SK-N-SH (cell line): ENCODE measurements around the gene ZPBP. TPM values are rescaled to one million over a fixed set of nuclear protein-coding genes. Genes with fewer than 3 reads are reported as not detected.

ENCODE experiments used
- CTCF ChIA-PET: fragments of 300-600, 350-600 bp; formaldehyde crosslinking; extraction: SDS; loops from one replicate; lab custom pipeline; 2021; lab: Yijun Ruan, JAX
- POLR2A ChIA-PET: fragments of 350-600 bp; sonication (Branson Sonifier 250); formaldehyde crosslinking; extraction: SDS; loops from one replicate; lab custom pipeline; 2020; ENCODE audit warnings: antibody characterized with exemption, inconsistent platforms; lab: Yijun Ruan, JAX
- DNase-seq: peaks from one replicate; pipeline ENCODE4 v3.0.0; 2012
- H2AFZ ChIP-seq: fragments of 200-600 bp; sonication (generic); 2 replicates; pipeline ENCODE4 v1.8.1; 2016; ENCODE audit warnings: antibody characterized with exemption, mild to moderate bottlenecking, low read depth
- H3F3A ChIP-seq: fragments of 200-600 bp; sonication (generic); replicated peaks from 2 replicates; pipeline ENCODE3; 2016; ENCODE audit warnings: antibody characterized with exemption, mild to moderate bottlenecking; ENCODE audit not compliant: insufficient read depth
- H3K27ac ChIP-seq, 2 experiments: fragments of 200-500 bp in 1 of 2; fragments of 200-600 bp in 1 of 2; sonication (Bioruptor generic) in 1 of 2; sonication (generic), shearing (Covaris generic) in 1 of 2; 2 replicates each; pipeline versions ENCODE4 v1.5.1 to v1.6.1; 2014 to 2016; ENCODE audit warnings: low read depth in 2 of 2, inconsistent platforms in 1 of 2, low read length in 1 of 2, mild to moderate bottlenecking in 1 of 2, mixed read lengths in 1 of 2
- H3K27me3 ChIP-seq: fragments of 200-600 bp; sonication (generic), shearing (Covaris generic); 2 replicates; pipeline ENCODE4 v1.6.1; 2016; ENCODE audit warnings: mixed run types; ENCODE audit not compliant: insufficient read depth
- H3K36me3 ChIP-seq, 2 experiments: fragments of 200-500 bp in 1 of 2; fragments of 200-600 bp in 1 of 2; sonication (Bioruptor generic) in 1 of 2; sonication (generic) in 1 of 2; replicated peaks in 1 of 2; 2 replicates each; pipeline versions ENCODE3 to v1.5.1; 2014 to 2016; ENCODE audit warnings: low read length in 1 of 2, mild to moderate bottlenecking in 1 of 2; ENCODE audit not compliant: insufficient read depth in 2 of 2, control insufficient read depth in 1 of 2
- H3K4me1 ChIP-seq, 2 experiments: fragments of 200-500 bp in 1 of 2; fragments of 200-600 bp in 1 of 2; sonication (Bioruptor generic) in 1 of 2; sonication (generic), shearing (Covaris generic) in 1 of 2; 2 replicates each; pipeline versions ENCODE4 v1.5.1 to v1.6.1; 2014 to 2016; ENCODE audit warnings: low read depth in 1 of 2, low read length in 1 of 2, mixed run types in 1 of 2; ENCODE audit not compliant: insufficient read depth in 2 of 2, control insufficient read depth in 1 of 2
- H3K4me2 ChIP-seq: fragments of 200-600 bp; sonication (generic), shearing (Covaris generic); 2 replicates; pipeline ENCODE4 v1.6.1; 2017; ENCODE audit warnings: mixed run types
- H3K4me3 ChIP-seq, 2 experiments: fragments of 200-500 bp in 1 of 2; fragments of 200-600 bp in 1 of 2; sonication (Bioruptor generic) in 1 of 2; sonication (generic), shearing (Covaris generic) in 1 of 2; 2 replicates each; pipeline versions ENCODE4 v1.5.1 to v1.8.1; 2014 to 2016; ENCODE audit warnings: low read depth in 2 of 2, inconsistent platforms in 1 of 2, low read length in 1 of 2, mild to moderate bottlenecking in 1 of 2, mixed read lengths in 1 of 2, moderate library complexity in 1 of 2
- H3K79me2 ChIP-seq: fragments of 200-600 bp; sonication (generic); 2 replicates; pipeline ENCODE4 v1.8.1; 2017; ENCODE audit warnings: mild to moderate bottlenecking; ENCODE audit not compliant: insufficient read depth
- H3K9ac ChIP-seq: fragments of 200-600 bp; sonication (generic); 2 replicates; pipeline ENCODE4 v1.6.1; 2017; ENCODE audit warnings: mixed run types
- H3K9me2 ChIP-seq: fragments of 200-600 bp; sonication (generic); 2 replicates; pipeline ENCODE4 v1.6.1; 2017; ENCODE audit warnings: mixed run types
- H3K9me3 ChIP-seq: fragments of 200-600 bp; sonication (generic); 2 replicates; pipeline ENCODE4 v1.6.1; 2017; ENCODE audit warnings: mixed run types, mild to moderate bottlenecking, moderate library complexity
- H4K20me1 ChIP-seq: fragments of 200-600 bp; sonication (generic); 2 replicates; pipeline ENCODE4 v1.6.1; 2017; ENCODE audit warnings: mild to moderate bottlenecking, mixed run types; ENCODE audit not compliant: insufficient read depth
- CHD2 ChIP-seq: fragments of 150-350 bp; IDR thresholded peaks from 2 replicates; pipeline ENCODE4 v1.6.1; 2018; ENCODE audit warnings: low read length; ENCODE audit not compliant: partially characterized antibody
- ELF1 ChIP-seq: IDR thresholded peaks from 2 replicates; pipeline ENCODE4 v1.4.0; 2012
- EP300 ChIP-seq, 2 experiments: IDR thresholded peaks; 2 replicates each; pipeline versions ENCODE4 v1.4.0 to v1.6.1; 2012; ENCODE audit warnings: borderline replicate concordance in 1 of 2, low read depth in 1 of 2, low read length in 1 of 2
- EZH2phosphoT487 ChIP-seq: fragments of 200-600 bp; sonication (generic); IDR thresholded peaks from 2 replicates; pipeline ENCODE4 v1.6.1; 2017; ENCODE audit warnings: low read depth, mixed run types, mild to moderate bottlenecking, antibody characterized with exemption, moderate library complexity, borderline replicate concordance
- FOSL2 ChIP-seq: IDR thresholded peaks from 2 replicates; pipeline ENCODE4 v1.4.0; 2012; ENCODE audit warnings: low read depth, mild to moderate bottlenecking, moderate library complexity, borderline replicate concordance
- FOXM1 ChIP-seq: IDR thresholded peaks from 2 replicates; pipeline ENCODE4 v1.4.0; 2012; ENCODE audit warnings: low read depth, mild to moderate bottlenecking
- GABPA ChIP-seq: IDR thresholded peaks from 2 replicates; pipeline ENCODE4 v1.4.0; 2012; ENCODE audit warnings: low read depth, mild to moderate bottlenecking
- GATA2 ChIP-seq: sonication (generic); formaldehyde crosslinking; IDR thresholded peaks from 2 replicates; pipeline ENCODE4 v1.5.0; 2020; ENCODE audit warnings: mild to moderate bottlenecking, missing genetic modification reagents
- IRF3 ChIP-seq: fragments of 150-350 bp; IDR thresholded peaks from 2 replicates; pipeline ENCODE4 v1.6.1; 2016; ENCODE audit warnings: mild to moderate bottlenecking, low read depth, low read length
- JUND ChIP-seq: IDR thresholded peaks from 2 replicates; pipeline ENCODE4 v1.4.0; 2012
- MAX ChIP-seq: IDR thresholded peaks from 2 replicates; pipeline ENCODE4 v1.4.0; 2012; ENCODE audit warnings: low read depth
- MEF2A ChIP-seq: IDR thresholded peaks from 2 replicates; pipeline ENCODE4 v1.4.0; 2012; ENCODE audit warnings: low read depth, borderline replicate concordance
- NFIC ChIP-seq: IDR thresholded peaks from 2 replicates; pipeline ENCODE4 v1.4.0; 2012; ENCODE audit warnings: borderline replicate concordance
- RCOR1 ChIP-seq: fragments of 150-350 bp; IDR thresholded peaks from 2 replicates; pipeline ENCODE4 v1.6.1; 2017; ENCODE audit warnings: antibody characterized with exemption, low read length
- RFX5 ChIP-seq: IDR thresholded peaks from 2 replicates; pipeline ENCODE4 v1.6.1; 2012; ENCODE audit warnings: mild to moderate bottlenecking, improper control_type of control experiment, low read length
- SIN3A ChIP-seq: IDR thresholded peaks from 2 replicates; pipeline ENCODE4 v1.6.1; 2012; ENCODE audit warnings: low read depth, mild to moderate bottlenecking, low read length, moderate library complexity, borderline replicate concordance
- TAF1 ChIP-seq: IDR thresholded peaks from 2 replicates; pipeline ENCODE4 v1.6.1; 2012; ENCODE audit warnings: low read depth, mild to moderate bottlenecking, low read length, moderate library complexity, borderline replicate concordance
- TEAD4 ChIP-seq: IDR thresholded peaks from 2 replicates; pipeline ENCODE4 v1.4.0; 2012; ENCODE audit warnings: mild to moderate bottlenecking, borderline replicate concordance; ENCODE audit not compliant: insufficient read depth
- USF1 ChIP-seq: IDR thresholded peaks from 2 replicates; pipeline ENCODE4 v1.4.0; 2012; ENCODE audit warnings: low read depth, borderline replicate concordance
- USF2 ChIP-seq: fragments of 150-350 bp; IDR thresholded peaks from 2 replicates; pipeline ENCODE4 v1.6.1; 2017; ENCODE audit warnings: antibody characterized with exemption, low read length, low read depth, borderline replicate concordance
- ZBTB33 ChIP-seq: IDR thresholded peaks from 2 replicates; pipeline ENCODE4 v1.4.0; 2012; ENCODE audit warnings: low read depth, borderline replicate concordance
- WGBS: methylation state at CpG from one replicate; pipeline ENCODE4 v1.1.6; 2017; ENCODE audit warnings: low lambda C conversion rate; 5-methylcytosine and 5-hydroxymethylcytosine counted together
- polyA plus RNA-seq, 3 experiments: library from polyadenylated mRNA; depleted of rRNA; stranded (reverse); fragments of >200 nt; gene quantifications; 2 replicates each; pipeline ENCODE4 v1.2.3, GENCODE V29; 2012

ZPBP gene
- polyA plus RNA-seq, 1 of the 3 experiments (the other 2 are of a cell fraction): not detected

- Histone ChIP-seq H4K20me1 (no peaks in the 10 kb centered on the region), H3K4me3 (no peak overlapping the region), H3K9me2 (no peaks in the 10 kb centered on the region), H3F3A (no peaks in the 10 kb centered on the region), H3K27me3 (no peaks in the 10 kb centered on the region), H3K27ac (no peak overlapping the region), H3K36me3 (no peaks in the 10 kb centered on the region), H3K9ac (no peak overlapping the region), H2AFZ (no peak overlapping the region), H3K79me2 (no peaks in the 10 kb centered on the region), H3K9me3 (no peaks in the 10 kb centered on the region), H3K4me1 (no peaks in the 10 kb centered on the region), H3K4me2 (no peak overlapping the region)
- CTCF ChIA-PET: interaction anchor here (0.7 to 5.5 kb wide), 4 partner anchors 47 to 1274 kb away, joined by 3 to 108 read pairs (median 5); no protein-coding TSS in a partner anchor
- WGBS: 35% methylated on average over 1 of the region's 1 CpG
- POLR2A ChIA-PET: no interaction called here
- no peak for DNase-seq
- no peak for TF ChIP-seq SIN3A
- TF ChIP-seq NFIC: no peak
- TF ChIP-seq TEAD4: no peak
- TF ChIP-seq FOSL2: no peak
- TF ChIP-seq RCOR1: no peak
- TF ChIP-seq USF1: no peak
- TF ChIP-seq MEF2A: no peak
- no peak for TF ChIP-seq GATA2 (CRISPR knock-in tag)
- TF ChIP-seq IRF3: no peak
- no peak for TF ChIP-seq FOXM1
Measured at GRCh38 chr7:50095634-50096033, 2.6 kb upstream of the ZPBP start.

GRCh38 chr7:50088463-50089129, 4.5 kb downstream of the ZPBP start:
- H3K27ac ChIP-seq: no peak overlapping the region
- H3K27me3 ChIP-seq: no peaks in the 10 kb centered on the region
- no peaks in the 10 kb centered on the region for H3F3A ChIP-seq
- 1% methylated on average over 2 of the region's 2 CpGs for WGBS
- no peak overlapping the region for H3K9ac ChIP-seq
- H2AFZ ChIP-seq: no peak overlapping the region
- H3K36me3 ChIP-seq: no peaks in the 10 kb centered on the region
- H3K4me2 ChIP-seq: no peak overlapping the region
- ChIA-PET CTCF (interaction anchor here (1.5 kb wide), 3 partner anchors 1072 to 1278 kb away, joined by 3 to 6 read pairs (median 4); no protein-coding TSS in a partner anchor), POLR2A (no interaction called here)
- no peak for TF ChIP-seq JUND
- TF ChIP-seq RFX5: no peak
- TF ChIP-seq USF2: no peak
- no peak for TF ChIP-seq CHD2
- TF ChIP-seq EZH2phosphoT487: no peak
- TF ChIP-seq IRF3: no peak
- TF ChIP-seq NFIC: no peak
- no peak for TF ChIP-seq TAF1
- TF ChIP-seq GATA2 (CRISPR knock-in tag): no peak
- TF ChIP-seq MAX: no peak
- no peak for TF ChIP-seq ZBTB33
- TF ChIP-seq ELF1: no peak
- TF ChIP-seq GABPA: no peak
- no peak for TF ChIP-seq RCOR1
- no peak for TF ChIP-seq EP300 (IDR thresholded peaks at IDR 0.05; ENCODE audit: borderline replicate concordance in 1 of 2, low read depth in 1 of 2, low read length in 1 of 2)
- no peaks in the 10 kb centered on the region for H3K4me1 ChIP-seq
- H4K20me1 ChIP-seq: no peaks in the 10 kb centered on the region
- no peaks in the 10 kb centered on the region for H3K79me2 ChIP-seq
- no peak overlapping the region for H3K4me3 ChIP-seq
- H3K9me3 ChIP-seq: no peaks in the 10 kb centered on the region
- no peaks in the 10 kb centered on the region for H3K9me2 ChIP-seq
- no peak for DNase-seq
